Stomach (tissue), 19 donors: ENCODE measurements around the gene COMMD3. TPM values are rescaled to one million over a fixed set of nuclear protein-coding genes. Genes with fewer than 3 reads are reported as not detected.

Experiments
- DNase-seq, 2 donors: peaks; one replicate each; pipeline versions ENCODE4 v3.0.0 to v3.0.0-alpha.2; 2013 to 2019
- H3K27ac ChIP-seq, 5 donors: fragments of 200-600 bp in 4 of 5; sonication (generic) in 4 of 5; one replicate each; pipeline ENCODE4 v1.5.1; 2013 to 2019; ENCODE audit warnings: mild to moderate bottlenecking in 1 of 5, moderate library complexity in 1 of 5
- H3K27me3 ChIP-seq, 3 donors: fragments of 200-600 bp; sonication (generic); one replicate each; pipeline ENCODE4 v1.5.1; 2017 to 2019; ENCODE audit warnings: mixed run types in 1 of 3
- H3K36me3 ChIP-seq, 4 donors: fragments of 200-600 bp; sonication (generic); 1 replicate in 3 of 4; 2 replicates in 1 of 4; pipeline ENCODE4 v1.5.1; 2016 to 2019
- H3K4me1 ChIP-seq, 4 donors: fragments of 200-600 bp; sonication (generic); one replicate each; pipeline ENCODE4 v1.5.1; 2016 to 2019
- H3K4me3 ChIP-seq, 4 donors: fragments of 200-600 bp; sonication (generic) in 3 of 4; one replicate each; pipeline ENCODE4 v1.5.1; 2016 to 2019; ENCODE audit warnings: mild to moderate bottlenecking in 1 of 4
- H3K9me3 ChIP-seq, 4 donors: fragments of 200-600 bp; sonication (generic); one replicate each; pipeline ENCODE4 v1.5.1; 2016 to 2019
- CTCF ChIP-seq, 7 experiments: fragments of 450-650 bp in 4 of 7; fragments of 200-600 bp in 3 of 7; sonication (generic) in 3 of 7; IDR thresholded peaks; one replicate each; pipeline ENCODE4 v1.5.1; 2016 to 2019; ENCODE audit warnings: antibody characterized with exemption in 7 of 7, control low read depth in 2 of 7, mild to moderate bottlenecking in 1 of 7
- EP300 ChIP-seq: sonication (generic); formaldehyde crosslinking; IDR thresholded peaks from one replicate; pipeline ENCODE4 v1.6.1; 2017; ENCODE audit warnings: antibody characterized with exemption
- POLR2A ChIP-seq, 4 donors: fragments of 450-650 bp; IDR thresholded peaks; one replicate each; pipeline ENCODE4 v1.6.1; 2016; ENCODE audit warnings: antibody characterized with exemption in 4 of 4, control low read depth in 2 of 4, mild to moderate bottlenecking in 1 of 4, moderate library complexity in 1 of 4
- POLR2AphosphoS5 ChIP-seq, 3 donors: sonication (generic); formaldehyde crosslinking; IDR thresholded peaks; one replicate each; pipeline ENCODE4 v1.6.1; 2016; ENCODE audit warnings: antibody characterized with exemption in 3 of 3
- WGBS, 5 donors: extraction: QIAGEN DNeasy Blood & Tissue Kit in 3 of 5; methylation state at CpG; one replicate each; pipeline versions ENCODE4 v1.1.5 to v1.1.7; 2013 to 2018; 5-methylcytosine and 5-hydroxymethylcytosine counted together
- intact Hi-C: fragments of 100-400 bp; cut with DNase I; formaldehyde crosslinking; loops from one replicate; pipeline ENCODE4 v1.15.1; 2023; ENCODE audit warnings: low total_unique reads
- long read RNA-seq, 10 donors: transcript quantifications; one replicate each; lab custom pipeline, GENCODE V29; 2026
- polyA plus RNA-seq, 3 donors: library from polyadenylated mRNA; stranded (reverse); fragments of 200-250 nt; gene quantifications; one replicate each; pipeline ENCODE4 v1.2.3, GENCODE V29; 2013
- total RNA-seq, 5 donors: library from RNA; depleted of rRNA; stranded (reverse); fragments of >200 nt; gene quantifications; one replicate each; pipeline versions ENCODE4 v1.1.0 to v1.2.3, GENCODE V29; 2014 to 2016
- donor health status: healthy with polysubstance abuse.
- donor health status: Bipolar disorder and iron deficiency.
- donor health status: healthy.

Gene COMMD3
- total RNA-seq, result 10 to 100 TPM in 3 of 5 donors, 1 to 10 TPM in 2; 4.1 to 38.0 (median 13.0) TPM
- polyA plus RNA-seq, result 10 to 100 TPM; 50.7 to 57.7 (median 51.2) TPM
- long read RNA-seq, donor 1, transcript COMMD3-201 (8 exons, 1,342 nt), result major isoform, 11 of 11 reads
- long read RNA-seq, donor 1, partial matches to known transcripts, result 0 of 11 reads
- long read RNA-seq, donor 1, other reads (novel, unspliced or antisense), result 0 of 11 reads
- long read RNA-seq, donor 2, transcript COMMD3-201 (8 exons, 1,342 nt), result major isoform, 15 of 21 reads
- long read RNA-seq, donor 2, partial matches to known transcripts, result 0 of 21 reads
- long read RNA-seq, donor 2, other reads (novel, unspliced or antisense), result 0 of 21 reads
- long read RNA-seq, donor 3, transcript COMMD3-201 (8 exons, 1,342 nt), result major isoform, 9 of 10 reads
- long read RNA-seq, donor 3, partial matches to known transcripts, result 0 of 10 reads
- long read RNA-seq, donor 3, other reads (novel, unspliced or antisense), result 0 of 10 reads
- long read RNA-seq, donor 4, partial matches to known transcripts, result 0 of 3 reads
- long read RNA-seq, donor 4, other reads (novel, unspliced or antisense), result 0 of 3 reads
- long read RNA-seq, donor 5, transcript COMMD3-201 (8 exons, 1,342 nt), result major isoform, 17 of 18 reads
- long read RNA-seq, donor 5, partial matches to known transcripts, result 0 of 18 reads
- long read RNA-seq, donor 5, other reads (novel, unspliced or antisense), result 0 of 18 reads
- long read RNA-seq, donor 6, transcript COMMD3-201 (8 exons, 1,342 nt), result major isoform, 41 of 49 reads
- long read RNA-seq, donor 6, partial matches to known transcripts, result 0 of 49 reads
- long read RNA-seq, donor 6, other reads (novel, unspliced or antisense), result 0 of 49 reads
- long read RNA-seq, donor 7, transcript COMMD3-201 (8 exons, 1,342 nt), result major isoform, 25 of 30 reads
- long read RNA-seq, donor 7, partial matches to known transcripts, result 0 of 30 reads
- long read RNA-seq, donor 7, other reads (novel, unspliced or antisense), result 0 of 30 reads
- long read RNA-seq, donor 8, transcript COMMD3-201 (8 exons, 1,342 nt), result major isoform, 10 of 14 reads
- long read RNA-seq, donor 8, partial matches to known transcripts, result 0 of 14 reads
- long read RNA-seq, donor 8, other reads (novel, unspliced or antisense), result 0 of 14 reads
- long read RNA-seq, donor 9, transcript COMMD3-201 (8 exons, 1,342 nt), result major isoform, 28 of 28 reads
- long read RNA-seq, donor 9, partial matches to known transcripts, result 0 of 28 reads
- long read RNA-seq, donor 9, other reads (novel, unspliced or antisense), result 0 of 28 reads
- long read RNA-seq, donor 10, transcript COMMD3-201 (8 exons, 1,342 nt), result major isoform, 11 of 16 reads
- long read RNA-seq, donor 10, partial matches to known transcripts, result 0 of 16 reads
- long read RNA-seq, donor 10, other reads (novel, unspliced or antisense), result 0 of 16 reads

GRCh38 chr10:22316286-22317075 is at the start of gene COMMD3:
COMMD3 (plus strand) TSS chr10:22316388; CDS start chr10:22316418, 30 bp downstream.
- Histone ChIP-seq H3K9me3 (no peaks in the 10 kb centered on the region), H3K36me3 (no peaks in the 10 kb centered on the region), H3K27me3 (peaks cover 0 to 2% (median 0%) of the 10 kb centered on the region in 3 donors), H3K27ac (peak within 1 kb of the TSS; percentile 91 to 98 (median 95)), H3K4me3 (peak within 1 kb of the TSS; percentile 69 to 80 (median 74)), H3K4me1 (peaks cover 9 to 43% (median 26%) of the 10 kb centered on the region in 4 donors)
- peak; percentile 87 to 97 for DNase-seq
- TF ChIP-seq POLR2AphosphoS5 (IDR thresholded peaks at IDR 0.05), result peak; percentile 68 to 90 (median 87)
- no peak for TF ChIP-seq CTCF (IDR thresholded peaks at IDR 0.05)
- no peak for TF ChIP-seq EP300
- peak in 1 of 4 donors; percentile 45 for TF ChIP-seq POLR2A (IDR thresholded peaks at IDR 0.05)
- WGBS, 5 donors, result 0 to 2% (median 1%) methylated on average over 11 to 63 of the region's 63 CpGs
- intact Hi-C loops, result no loop called here

GRCh38 chr10:22268503-22268902 is 47.7 kb upstream of the COMMD3 start:
- H3K9me3 ChIP-seq, result no peaks in the 10 kb centered on the region
- no peaks in the 10 kb centered on the region for H3K4me1 ChIP-seq
- no peak overlapping the region for H3K4me3 ChIP-seq
- H3K27me3 ChIP-seq, result peaks cover 0 to 3% (median 2%) of the 10 kb centered on the region in 3 donors
- WGBS, 5 donors, result 64 to 84% (median 82%) methylated on average over 2 of the region's 2 CpGs
- H3K27ac ChIP-seq, result no peak overlapping the region
- H3K36me3 ChIP-seq, result no peaks in the 10 kb centered on the region
- TF ChIP-seq POLR2A (IDR thresholded peaks at IDR 0.05) (no peak), POLR2AphosphoS5 (IDR thresholded peaks at IDR 0.05) (no peak), CTCF (IDR thresholded peaks at IDR 0.05) (no peak), EP300 (no peak)
- intact Hi-C loops, result no loop called here
- DNase-seq, result no peak

GRCh38 chr10:22271786-22272185 is 44.4 kb upstream of the COMMD3 start:
- H3K4me1 ChIP-seq, result no peaks in the 10 kb centered on the region
- H3K4me3 ChIP-seq, result no peak overlapping the region
- H3K9me3 ChIP-seq, result no peaks in the 10 kb centered on the region
- intact Hi-C loops, result no loop called here
- TF ChIP-seq POLR2AphosphoS5 (IDR thresholded peaks at IDR 0.05), result no peak
- no peak for TF ChIP-seq CTCF (IDR thresholded peaks at IDR 0.05)
- WGBS, 5 donors, result 74 to 94% (median 89%) methylated on average over 5 to 6 of the region's 6 CpGs
- peaks cover 0 to 3% (median 0%) of the 10 kb centered on the region in 3 donors for H3K27me3 ChIP-seq
- no peaks in the 10 kb centered on the region for H3K36me3 ChIP-seq
- no peak for DNase-seq
- no peak overlapping the region for H3K27ac ChIP-seq
